ENCODE data around the gene BLMH.

DNA sequence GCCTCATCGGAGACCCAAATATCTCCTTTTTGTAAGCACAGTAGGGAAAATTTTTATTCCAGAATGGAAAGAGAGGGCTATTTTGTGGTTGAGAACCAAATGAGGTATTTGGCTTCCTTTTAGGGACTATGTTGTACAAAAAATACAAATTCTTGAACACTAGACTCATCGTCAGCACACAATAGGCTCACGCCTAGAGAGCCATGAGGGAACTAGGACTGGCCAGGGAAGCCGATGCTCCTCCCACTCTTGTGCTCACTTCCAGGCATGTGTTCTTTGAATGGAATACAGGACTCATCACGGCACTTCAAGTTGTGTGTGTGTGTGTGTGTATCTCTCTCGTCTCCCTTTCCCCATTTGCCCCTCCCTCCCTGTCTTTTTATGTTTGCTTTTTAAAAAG is 17.8 kb upstream of the BLMH start:
- TF ChIP-seq, protein P1, sequence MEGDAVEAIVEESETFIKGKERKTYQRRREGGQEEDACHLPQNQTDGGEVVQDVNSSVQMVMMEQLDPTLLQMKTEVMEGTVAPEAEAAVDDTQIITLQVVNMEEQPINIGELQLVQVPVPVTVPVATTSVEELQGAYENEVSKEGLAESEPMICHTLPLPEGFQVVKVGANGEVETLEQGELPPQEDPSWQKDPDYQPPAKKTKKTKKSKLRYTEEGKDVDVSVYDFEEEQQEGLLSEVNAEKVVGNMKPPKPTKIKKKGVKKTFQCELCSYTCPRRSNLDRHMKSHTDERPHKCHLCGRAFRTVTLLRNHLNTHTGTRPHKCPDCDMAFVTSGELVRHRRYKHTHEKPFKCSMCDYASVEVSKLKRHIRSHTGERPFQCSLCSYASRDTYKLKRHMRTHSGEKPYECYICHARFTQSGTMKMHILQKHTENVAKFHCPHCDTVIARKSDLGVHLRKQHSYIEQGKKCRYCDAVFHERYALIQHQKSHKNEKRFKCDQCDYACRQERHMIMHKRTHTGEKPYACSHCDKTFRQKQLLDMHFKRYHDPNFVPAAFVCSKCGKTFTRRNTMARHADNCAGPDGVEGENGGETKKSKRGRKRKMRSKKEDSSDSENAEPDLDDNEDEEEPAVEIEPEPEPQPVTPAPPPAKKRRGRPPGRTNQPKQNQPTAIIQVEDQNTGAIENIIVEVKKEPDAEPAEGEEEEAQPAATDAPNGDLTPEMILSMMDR (IDR thresholded peaks at IDR 0.05) = no peak
- TF ChIP-seq POLR2A (IDR thresholded peaks at IDR 0.05) = no peak
